Stimulated activated naive B cell treated with anti-CD40 and anti-IgM and Interleukin-4, amounts not matched to agents 10 μg/mL and 1 μg/mL and 100 μg/mL, for 72 hours (primary cell): Measurements from ENCODE around the gene CADPS.

Experiments
- ATAC-seq, 2 donors: fragments of 150-1000 bp; cut with Tn5 transposase; replicated peaks; 2 replicates each; pipeline ENCODE4 v1.10.0; 2021; ENCODE audit warnings: moderate library complexity in 1 of 2
- DNase-seq: peaks from one replicate; pipeline ENCODE4 v3.0.0; 2021
- H3K27ac Mint-ChIP-seq: one replicate; pipeline ENCODE4 v1.8.0; 2022; ENCODE audit warnings: mild to moderate bottlenecking, mixed read lengths
- H3K27me3 Mint-ChIP-seq, 2 donors: one replicate each; pipeline ENCODE4 v1.8.0; 2022; ENCODE audit warnings: mixed read lengths in 2 of 2
- H3K36me3 Mint-ChIP-seq, 2 donors: one replicate each; pipeline ENCODE4 v1.8.0; 2022; ENCODE audit warnings: mixed read lengths in 2 of 2, mild to moderate bottlenecking in 1 of 2
- H3K4me1 Mint-ChIP-seq, 2 donors: one replicate each; pipeline ENCODE4 v1.8.0; 2022; ENCODE audit warnings: mixed read lengths in 2 of 2, mild to moderate bottlenecking in 1 of 2
- H3K4me3 Mint-ChIP-seq, 2 donors: one replicate each; pipeline ENCODE4 v1.8.0; 2022; ENCODE audit warnings: mild to moderate bottlenecking in 2 of 2, mixed read lengths in 2 of 2, moderate library complexity in 1 of 2
- H3K9me3 Mint-ChIP-seq, 2 donors: one replicate each; pipeline ENCODE4 v1.8.0; 2022; ENCODE audit warnings: mixed read lengths in 2 of 2, mild to moderate bottlenecking in 1 of 2

The CADPS gene

DNA sequence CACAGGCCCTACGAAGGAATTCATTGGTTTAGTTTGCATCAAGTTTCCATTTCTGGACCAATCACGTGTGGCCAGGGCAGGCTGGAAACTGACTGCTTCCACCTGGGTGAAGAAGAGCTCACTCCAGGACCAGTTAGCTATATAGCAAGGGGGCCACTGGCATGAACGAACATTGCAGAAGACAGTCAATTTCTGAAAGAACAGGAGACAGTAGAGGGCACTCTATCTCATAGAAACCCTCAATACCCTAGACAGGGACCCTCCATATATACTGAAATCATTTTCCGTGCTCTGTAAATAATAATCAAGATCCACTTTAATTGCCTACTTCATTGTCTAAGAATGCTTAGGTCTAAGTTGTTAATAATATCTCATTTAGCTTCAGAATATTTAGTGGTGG, 215.6 kb downstream of the CADPS start:
- peaks cover 0 to 15% of the 10 kb centered on the region in 2 donors for H3K27me3 Mint-ChIP-seq
- H3K4me1 Mint-ChIP-seq: no peaks in the 10 kb centered on the region
- no peaks in the 10 kb centered on the region for H3K36me3 Mint-ChIP-seq
- ATAC-seq (no peak), DNase-seq (no peak)
- H3K27ac Mint-ChIP-seq: no peak overlapping the region
- H3K4me3 Mint-ChIP-seq: no peak overlapping the region
- H3K9me3 Mint-ChIP-seq: peaks cover 0 to 2% of the 10 kb centered on the region in 2 donors

DNA sequence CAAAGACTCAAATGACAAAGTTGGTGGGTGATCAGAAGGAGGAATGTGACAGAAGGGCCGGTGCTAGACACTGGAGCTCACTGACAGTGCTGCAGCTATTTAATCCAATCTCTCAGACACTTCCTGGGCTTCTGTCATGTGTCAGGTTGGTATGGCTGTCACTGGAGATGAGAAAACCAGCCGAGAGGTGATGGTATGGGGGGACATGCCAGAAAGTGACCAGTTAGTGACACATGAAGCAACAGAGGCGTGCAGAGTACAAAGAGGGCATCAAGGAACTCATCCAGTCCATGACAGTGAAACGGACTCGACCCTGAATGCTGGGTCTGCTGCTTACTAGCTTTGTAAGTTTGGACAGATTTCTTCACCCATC, 219.5 kb downstream of the CADPS start:
- no peaks in the 10 kb centered on the region for H3K27me3 Mint-ChIP-seq
- ATAC-seq: no peak
- H3K27ac Mint-ChIP-seq: no peak overlapping the region
- no peak overlapping the region for H3K4me3 Mint-ChIP-seq
- no peak for DNase-seq
- H3K4me1 Mint-ChIP-seq: no peaks in the 10 kb centered on the region
- H3K36me3 Mint-ChIP-seq: no peaks in the 10 kb centered on the region
- H3K9me3 Mint-ChIP-seq: no peaks in the 10 kb centered on the region

DNA sequence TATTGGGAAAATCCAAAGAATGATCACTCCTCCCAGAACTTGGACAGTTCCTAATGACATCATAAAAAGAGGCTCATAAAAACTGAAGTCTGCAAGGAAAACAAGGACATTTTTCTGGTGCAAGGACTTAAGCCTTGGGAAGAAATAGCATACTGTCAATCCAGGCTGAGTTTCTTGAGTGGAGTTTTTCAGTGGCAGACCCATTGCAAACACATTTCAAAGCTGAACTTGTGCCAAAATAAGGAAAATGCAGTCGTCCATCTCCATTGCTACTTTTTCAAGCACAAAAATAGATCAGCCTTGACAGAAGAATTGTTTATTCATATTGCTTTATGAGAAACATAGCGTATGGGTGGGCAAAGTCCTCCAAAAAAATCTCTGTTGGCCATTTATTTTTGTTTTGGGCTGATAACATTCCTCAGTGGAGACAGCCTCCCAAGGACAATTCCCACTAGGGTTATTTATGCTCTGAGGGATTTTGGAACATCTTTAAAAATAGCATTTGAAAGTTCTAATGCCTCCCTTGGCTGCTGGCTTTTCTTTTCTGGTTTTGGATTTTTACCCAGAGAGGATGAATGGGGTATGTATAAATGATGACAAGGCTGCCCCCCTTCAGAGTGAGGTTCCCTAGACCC, 220.0 kb downstream of the CADPS start:
- Mint-ChIP-seq H3K4me3 (no peak overlapping the region), H3K27me3 (no peaks in the 10 kb centered on the region), H3K27ac (no peak overlapping the region), H3K4me1 (no peaks in the 10 kb centered on the region), H3K36me3 (no peaks in the 10 kb centered on the region), H3K9me3 (no peaks in the 10 kb centered on the region)
- DNase-seq (no peak), ATAC-seq (no peak)

DNA sequence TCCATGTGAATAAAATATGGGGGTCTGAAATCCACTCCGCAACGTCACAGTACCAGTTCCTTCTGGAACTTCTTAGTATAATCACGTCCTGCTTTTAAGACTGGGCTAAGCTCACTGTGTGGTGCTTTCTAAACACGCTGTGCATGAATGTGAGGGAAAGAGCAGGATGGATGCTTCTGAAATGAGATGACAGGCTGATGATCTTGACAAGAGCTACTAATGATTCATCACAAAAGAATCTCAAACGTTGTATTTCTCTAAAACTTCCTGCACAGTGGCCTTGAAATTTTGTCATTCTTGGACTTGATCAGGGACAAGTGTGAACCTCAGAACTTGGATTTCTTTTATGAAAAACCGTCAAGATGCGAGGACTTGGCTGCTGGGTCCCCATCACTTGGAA, 221.4 kb downstream of the CADPS start:
- no peak for ATAC-seq
- no peak overlapping the region for H3K4me3 Mint-ChIP-seq
- H3K27ac Mint-ChIP-seq: no peak overlapping the region
- no peak for DNase-seq
- H3K36me3 Mint-ChIP-seq: no peaks in the 10 kb centered on the region
- H3K9me3 Mint-ChIP-seq: no peaks in the 10 kb centered on the region
- H3K27me3 Mint-ChIP-seq: no peaks in the 10 kb centered on the region
- no peaks in the 10 kb centered on the region for H3K4me1 Mint-ChIP-seq

DNA sequence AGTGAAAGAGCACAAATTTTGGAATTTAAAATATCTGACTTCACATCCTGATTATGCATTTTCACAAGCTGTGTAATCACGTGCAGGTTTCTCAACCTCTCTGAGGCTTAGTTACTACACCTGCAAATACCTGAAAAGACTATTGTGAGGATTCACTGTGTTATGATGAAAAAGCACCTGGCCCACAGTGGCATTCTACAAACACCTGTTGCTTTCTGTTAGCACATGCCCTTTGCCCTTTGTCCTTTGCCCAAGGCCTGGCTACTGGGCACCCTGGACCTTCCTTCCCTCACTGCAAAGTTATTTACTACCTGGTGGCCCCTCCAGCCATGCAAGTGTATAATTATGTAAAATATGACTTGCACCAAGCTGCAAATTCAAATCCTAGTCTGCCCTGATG, 227.5 kb downstream of the CADPS start:
- Mint-ChIP-seq H3K36me3 (no peaks in the 10 kb centered on the region), H3K4me3 (no peak overlapping the region), H3K27ac (no peak overlapping the region), H3K4me1 (no peaks in the 10 kb centered on the region), H3K27me3 (no peaks in the 10 kb centered on the region), H3K9me3 (peaks cover 0 to 2% of the 10 kb centered on the region in 2 donors)
- DNase-seq (no peak), ATAC-seq (no peak)

DNA sequence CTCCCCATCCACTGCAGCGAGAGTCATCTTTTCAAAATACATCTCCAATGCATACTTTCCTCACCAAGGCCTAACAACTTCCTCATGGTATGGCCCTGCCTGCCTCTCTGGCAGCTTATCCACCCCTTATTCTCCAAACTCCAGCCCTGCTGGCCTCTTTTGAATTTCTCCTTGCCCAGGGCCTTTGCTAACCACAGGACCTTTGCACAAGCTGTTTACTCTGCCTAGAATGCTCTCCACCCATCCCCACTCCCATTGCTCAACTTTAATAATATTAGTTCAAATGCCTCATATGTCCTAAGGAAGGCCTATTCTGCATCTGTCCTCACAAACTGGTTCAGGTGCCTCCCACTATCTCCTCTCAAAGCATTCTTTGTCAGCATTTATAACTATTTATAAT, 230.7 kb downstream of the CADPS start:
- H3K4me1 Mint-ChIP-seq: no peaks in the 10 kb centered on the region
- no peak for ATAC-seq
- DNase-seq: no peak
- H3K27me3 Mint-ChIP-seq: no peaks in the 10 kb centered on the region
- H3K4me3 Mint-ChIP-seq: no peak overlapping the region
- H3K36me3 Mint-ChIP-seq: no peaks in the 10 kb centered on the region
- H3K27ac Mint-ChIP-seq: no peak overlapping the region
- peaks cover 0 to 2% of the 10 kb centered on the region in 2 donors for H3K9me3 Mint-ChIP-seq

DNA sequence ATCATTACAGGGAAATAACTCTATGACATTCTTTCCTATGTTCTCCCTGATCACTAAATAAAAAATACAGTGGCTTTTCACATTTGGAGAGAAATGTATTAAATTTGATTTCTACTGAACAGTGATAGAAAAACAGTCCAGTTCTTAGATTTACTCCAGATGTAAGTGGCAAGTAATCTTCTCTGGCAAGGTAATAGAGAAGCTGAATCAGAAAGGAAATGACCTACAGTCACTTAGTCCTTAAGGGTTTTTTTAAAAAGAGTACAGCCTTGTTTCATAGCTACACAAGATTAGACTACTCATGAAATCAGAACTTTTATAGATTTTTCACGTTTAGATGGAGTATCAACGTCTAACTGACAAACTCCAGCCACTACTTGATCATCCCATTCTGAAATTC, 236.9 kb downstream of the CADPS start:
- Mint-ChIP-seq H3K9me3 (no peaks in the 10 kb centered on the region), H3K4me3 (no peak overlapping the region), H3K4me1 (no peaks in the 10 kb centered on the region), H3K36me3 (no peaks in the 10 kb centered on the region), H3K27ac (no peak overlapping the region), H3K27me3 (no peaks in the 10 kb centered on the region)
- no peak for DNase-seq
- no peak for ATAC-seq

DNA sequence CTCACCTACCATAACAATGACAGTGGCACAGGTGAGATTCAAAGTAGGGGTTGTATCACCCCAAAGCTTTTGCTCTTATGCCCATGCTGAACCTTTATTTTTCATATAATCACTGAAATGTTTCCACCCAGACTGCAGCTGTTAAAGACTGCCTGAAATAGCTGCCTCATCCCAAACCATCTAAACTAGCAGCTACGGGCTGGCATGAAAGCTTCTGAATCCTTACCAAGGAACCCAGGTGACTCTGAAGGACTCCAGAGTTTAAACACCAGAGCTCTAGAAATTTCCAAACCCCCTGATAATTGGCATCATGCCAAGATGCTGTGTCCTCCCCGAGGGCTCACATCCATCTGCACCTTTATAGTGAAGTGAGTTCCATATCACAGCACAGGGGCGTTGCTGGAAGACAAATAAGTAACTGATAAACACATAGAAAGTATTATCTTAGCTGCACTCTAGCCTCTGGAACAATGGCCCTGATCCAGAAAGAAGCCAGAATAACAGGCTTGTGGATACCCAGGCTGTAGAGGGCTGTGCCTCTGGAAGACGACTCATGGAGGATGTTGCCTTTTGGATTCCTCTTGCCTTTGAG, 238.9 kb downstream of the CADPS start:
- no peak for DNase-seq
- no peaks in the 10 kb centered on the region for H3K27me3 Mint-ChIP-seq

DNA sequence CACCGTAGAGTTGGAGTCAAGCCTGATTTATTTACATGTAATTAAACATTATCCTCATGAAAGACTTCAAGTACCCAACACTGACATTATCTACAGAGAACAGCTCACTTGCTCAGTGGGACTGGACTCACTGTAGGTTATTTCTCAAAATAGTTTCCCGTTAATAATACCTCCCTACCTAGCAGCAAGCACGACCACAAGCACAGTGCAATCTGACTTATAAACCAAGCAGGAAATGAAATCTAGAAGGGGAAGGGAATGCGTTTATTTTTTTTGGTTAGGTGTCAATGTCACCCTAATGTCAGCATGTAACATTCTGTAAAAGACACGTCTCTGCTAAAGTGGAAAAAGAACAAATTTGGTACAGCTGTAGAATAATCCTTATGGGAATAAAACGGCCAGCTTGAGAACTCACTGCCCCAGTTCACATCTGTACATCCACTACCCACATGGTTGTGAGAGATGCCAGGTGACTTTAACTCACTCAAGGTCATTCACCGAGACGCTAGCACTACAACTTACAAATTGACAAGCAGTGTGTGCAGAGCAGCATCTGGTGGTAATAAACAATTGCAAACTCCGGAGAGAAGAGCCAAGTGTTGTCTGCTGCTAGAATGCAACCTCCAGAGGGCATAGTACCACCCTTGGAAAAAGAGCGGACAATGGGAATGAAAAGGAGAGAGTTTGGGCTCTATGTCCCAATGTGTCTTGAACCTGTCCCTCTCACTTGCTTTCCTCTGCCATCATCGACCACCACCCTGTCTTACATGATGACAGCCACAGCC, 242.5 kb downstream of the CADPS start:
- no peaks in the 10 kb centered on the region for H3K27me3 Mint-ChIP-seq
- H3K4me1 Mint-ChIP-seq: no peaks in the 10 kb centered on the region
- ATAC-seq (peak in 1 of 2 donors; percentile 10), DNase-seq (no peak)
- no peak overlapping the region for H3K4me3 Mint-ChIP-seq
- no peaks in the 10 kb centered on the region for H3K9me3 Mint-ChIP-seq
- H3K36me3 Mint-ChIP-seq: no peaks in the 10 kb centered on the region
- H3K27ac Mint-ChIP-seq: no peak overlapping the region

More for the DNA sequence above, 238.9 kb downstream of the CADPS start:
- H3K9me3 Mint-ChIP-seq: no peaks in the 10 kb centered on the region
- ATAC-seq: no peak
- H3K4me1 Mint-ChIP-seq: no peaks in the 10 kb centered on the region
- H3K36me3 Mint-ChIP-seq: no peaks in the 10 kb centered on the region
- H3K4me3 Mint-ChIP-seq: no peak overlapping the region
- no peak overlapping the region for H3K27ac Mint-ChIP-seq

DNA sequence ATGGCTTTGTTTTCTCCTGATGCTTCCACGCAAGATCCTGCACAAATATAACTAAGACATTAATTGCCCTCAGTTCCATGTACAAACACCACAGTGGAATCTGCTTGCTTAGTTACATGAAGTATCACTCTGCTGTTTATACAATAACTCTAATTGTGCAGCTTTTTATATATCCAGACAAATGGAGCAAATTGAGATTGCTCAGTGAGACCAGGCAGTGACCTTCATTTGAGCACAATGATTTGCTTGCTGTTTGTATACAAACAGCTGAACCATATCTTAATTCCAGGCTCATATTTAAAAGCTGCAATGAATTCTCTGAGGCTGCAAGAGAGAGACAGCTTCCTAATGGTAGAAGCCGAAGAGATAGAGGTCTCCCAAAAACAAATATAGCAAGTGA, 243.7 kb downstream of the CADPS start:
- no peaks in the 10 kb centered on the region for H3K4me1 Mint-ChIP-seq
- no peaks in the 10 kb centered on the region for H3K36me3 Mint-ChIP-seq
- DNase-seq: no peak
- no peaks in the 10 kb centered on the region for H3K9me3 Mint-ChIP-seq
- no peak overlapping the region for H3K4me3 Mint-ChIP-seq
- ATAC-seq: no peak
- no peaks in the 10 kb centered on the region for H3K27me3 Mint-ChIP-seq
- H3K27ac Mint-ChIP-seq: no peak overlapping the region

DNA sequence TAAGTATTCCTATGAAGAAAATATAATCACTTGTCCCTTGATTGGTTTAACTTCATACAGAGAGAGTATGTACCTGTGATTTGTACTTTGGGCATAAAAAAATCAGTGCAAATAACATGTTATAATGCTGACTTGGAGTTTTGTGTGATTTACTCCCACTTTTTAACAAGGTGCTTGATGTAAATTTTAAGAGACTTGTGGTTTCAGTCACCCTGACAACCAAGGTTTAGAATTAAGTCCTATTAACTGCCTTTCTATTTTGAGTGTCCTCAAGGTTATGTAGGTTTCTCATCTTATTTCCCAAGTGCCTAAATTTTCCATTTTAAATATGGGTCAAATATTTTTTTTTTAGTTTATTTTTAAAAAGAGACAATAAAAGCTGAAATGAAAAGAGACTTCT, 244.6 kb downstream of the CADPS start:
- ATAC-seq: no peak
- DNase-seq: no peak
- Mint-ChIP-seq H3K9me3 (no peaks in the 10 kb centered on the region), H3K4me1 (no peaks in the 10 kb centered on the region), H3K27ac (no peak overlapping the region), H3K36me3 (no peaks in the 10 kb centered on the region), H3K27me3 (peaks cover 0 to under 1% of the 10 kb centered on the region in 2 donors), H3K4me3 (no peak overlapping the region)

DNA sequence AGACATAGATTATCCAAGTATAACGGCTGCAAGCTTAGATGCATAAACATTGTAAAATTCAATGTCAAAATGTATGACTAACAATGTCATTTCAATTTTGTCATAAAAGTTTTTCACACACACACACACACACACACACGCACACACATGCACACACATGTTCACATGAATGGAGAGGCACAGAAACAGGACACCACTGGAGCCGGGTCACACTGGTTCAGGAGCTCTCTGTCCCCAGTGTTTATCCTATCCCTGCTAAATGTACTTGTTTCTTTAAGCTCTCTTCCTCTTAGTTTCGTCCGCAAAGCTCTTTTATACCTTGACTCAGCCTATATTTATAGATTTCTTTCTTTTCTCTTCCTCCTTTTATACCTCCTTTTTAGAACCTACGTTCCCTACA, 249.9 kb downstream of the CADPS start:
- H3K27ac Mint-ChIP-seq: no peak overlapping the region
- ATAC-seq (no peak), DNase-seq (no peak)
- peaks cover 0 to 16% of the 10 kb centered on the region in 2 donors for H3K27me3 Mint-ChIP-seq
- no peaks in the 10 kb centered on the region for H3K36me3 Mint-ChIP-seq
- no peak overlapping the region for H3K4me3 Mint-ChIP-seq
- no peaks in the 10 kb centered on the region for H3K4me1 Mint-ChIP-seq
- H3K9me3 Mint-ChIP-seq: no peaks in the 10 kb centered on the region

DNA sequence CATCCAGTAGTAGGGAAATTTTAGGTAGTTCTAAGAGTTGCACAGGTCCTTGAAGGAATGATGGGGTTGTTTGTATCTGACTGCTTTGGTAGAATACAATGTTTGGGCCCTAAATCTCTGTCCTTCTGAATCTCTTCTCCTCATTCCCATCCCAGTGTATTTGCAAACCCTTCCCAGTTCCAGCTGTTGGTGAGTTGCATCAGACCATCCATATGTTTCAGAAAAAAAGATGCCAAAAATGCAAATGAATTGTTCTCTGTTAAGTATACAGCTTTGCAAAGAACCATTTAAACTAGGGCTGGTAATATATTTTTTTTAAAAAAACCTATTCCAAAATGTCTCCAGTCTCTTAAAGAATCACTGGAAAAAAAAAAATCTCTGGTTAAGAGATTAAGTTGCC, 251.0 kb downstream of the CADPS start:
- Mint-ChIP-seq H3K9me3 (no peaks in the 10 kb centered on the region), H3K36me3 (no peaks in the 10 kb centered on the region), H3K4me1 (no peaks in the 10 kb centered on the region), H3K4me3 (no peak overlapping the region), H3K27me3 (peaks cover 0 to 16% of the 10 kb centered on the region in 2 donors), H3K27ac (no peak overlapping the region)
- ATAC-seq: no peak
- DNase-seq: no peak

DNA sequence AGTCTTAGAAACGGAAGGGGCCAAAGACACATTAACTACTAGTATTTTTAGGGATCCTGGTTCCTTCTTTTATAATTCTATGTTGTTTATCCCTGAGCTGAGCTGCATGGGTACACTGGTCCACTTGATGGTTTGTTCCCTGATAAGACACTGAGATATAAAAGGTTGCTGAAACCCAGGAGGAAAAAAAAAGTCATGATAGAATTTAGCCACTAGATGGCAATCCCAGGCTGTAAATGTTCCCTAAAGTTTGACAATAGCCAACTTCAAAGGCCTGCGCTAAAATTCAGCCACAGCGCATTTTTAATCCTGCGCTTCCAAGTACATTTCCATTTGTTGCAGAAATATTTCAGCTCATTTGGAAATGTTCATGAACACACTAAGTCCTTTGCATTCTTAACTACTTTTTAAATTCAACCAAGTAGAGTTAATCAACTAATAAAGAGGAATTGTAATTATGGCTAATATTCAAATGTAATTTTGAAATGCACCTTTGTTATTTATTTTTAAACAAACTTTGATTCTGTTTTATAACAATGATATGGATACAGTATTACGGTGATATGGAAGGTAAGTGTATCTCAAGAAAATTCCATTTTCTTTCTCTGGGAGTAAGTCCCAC, 252.6 kb downstream of the CADPS start:
- Mint-ChIP-seq H3K36me3 (no peaks in the 10 kb centered on the region), H3K9me3 (no peaks in the 10 kb centered on the region), H3K27me3 (peaks cover 0 to 16% of the 10 kb centered on the region in 2 donors), H3K27ac (no peak overlapping the region), H3K4me3 (no peak overlapping the region), H3K4me1 (no peaks in the 10 kb centered on the region)
- no peak for DNase-seq
- ATAC-seq: peak in 1 of 2 donors; percentile 53

DNA sequence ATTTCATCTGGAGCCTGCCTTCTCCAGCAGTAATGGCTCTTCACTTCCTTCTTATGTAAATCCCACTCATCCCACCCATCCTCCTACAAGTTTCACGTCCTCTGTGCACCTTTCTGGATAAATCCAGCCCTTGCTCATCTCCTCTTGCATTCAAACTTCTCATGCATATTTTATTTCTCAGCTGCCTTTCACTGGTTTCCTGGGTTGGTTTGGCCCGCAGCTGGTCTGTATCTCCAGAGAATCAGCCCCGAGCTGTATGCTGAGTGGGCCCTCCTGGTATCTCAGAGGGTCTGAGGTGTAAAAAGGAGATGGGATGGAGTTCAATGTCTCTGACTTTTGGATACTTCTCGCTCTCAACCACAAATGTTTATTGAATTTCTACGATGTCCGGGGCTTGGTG, 253.3 kb downstream of the CADPS start:
- DNase-seq (no peak), ATAC-seq (no peak)
- Mint-ChIP-seq H3K9me3 (no peaks in the 10 kb centered on the region), H3K4me3 (no peak overlapping the region), H3K27ac (no peak overlapping the region), H3K4me1 (no peaks in the 10 kb centered on the region), H3K36me3 (no peaks in the 10 kb centered on the region), H3K27me3 (peaks cover 0 to 16% of the 10 kb centered on the region in 2 donors)
